Peyer's patch (tissue), 4 donors: Measurements from ENCODE around the gene C6orf132. TPM values are rescaled to one million over a fixed set of nuclear protein-coding genes. Genes with fewer than 3 reads are reported as not detected.

Source experiments
- DNase-seq, 3 donors: peaks; one replicate each; pipeline ENCODE4 v3.0.0-alpha.2; 2017 to 2019
- H3K27ac ChIP-seq, 4 donors: fragments of 200-600 bp; sonication (generic); one replicate each; pipeline ENCODE4 v1.5.1; 2016 to 2019
- H3K27me3 ChIP-seq, 2 donors: fragments of 200-600 bp; sonication (generic); one replicate each; pipeline ENCODE4 v1.5.1; 2019
- H3K36me3 ChIP-seq, 3 donors: fragments of 200-600 bp; sonication (generic); one replicate each; pipeline ENCODE4 v1.5.1; 2016 to 2019
- H3K4me1 ChIP-seq, 4 donors: fragments of 200-600 bp; sonication (generic); one replicate each; pipeline ENCODE4 v1.5.1; 2016 to 2019
- H3K4me3 ChIP-seq, 4 donors: fragments of 200-600 bp; sonication (generic); 1 replicate in 3 of 4; 2 replicates in 1 of 4; pipeline ENCODE4 v1.5.1; 2016 to 2019; ENCODE audit warnings: mild to moderate bottlenecking in 1 of 4
- H3K9me3 ChIP-seq, 4 donors: fragments of 200-600 bp; sonication (generic); one replicate each; pipeline ENCODE4 v1.5.1; 2016 to 2019; ENCODE audit warnings: mild to moderate bottlenecking in 1 of 4
- CTCF ChIP-seq, 6 experiments: fragments of 450-650 bp in 4 of 6; fragments of 200-600 bp in 2 of 6; sonication (generic) in 1 of 6; IDR thresholded peaks; one replicate each; pipeline ENCODE4 v1.5.1; 2017 to 2019; ENCODE audit warnings: antibody characterized with exemption in 6 of 6, mild to moderate bottlenecking in 3 of 6, moderate library complexity in 1 of 6
- POLR2A ChIP-seq, 2 donors: fragments of 450-650 bp; IDR thresholded peaks; one replicate each; pipeline ENCODE4 v1.5.1; 2017; ENCODE audit warnings: antibody characterized with exemption in 2 of 2, mild to moderate bottlenecking in 2 of 2, moderate library complexity in 2 of 2
- total RNA-seq, 4 donors: library from RNA; depleted of rRNA; stranded (reverse); fragments of >200 nt; gene quantifications; one replicate each; pipeline ENCODE4 v1.1.0, GENCODE V29; 2016

The C6orf132 gene
- total RNA-seq, 4 donors from 2014 or later: 47.9 to 106 (median 95.9) TPM

GRCh38 chr6:42123379-42124103, 18.9 kb downstream of the C6orf132 start:
- no peaks in the 10 kb centered on the region for H3K9me3 ChIP-seq
- H3K27ac ChIP-seq: peak overlapping the region in 3 of 4 donors; percentile 52 to 87 (median 77)
- peak in 1 of 3 donors; percentile 50 for DNase-seq
- TF ChIP-seq CTCF (IDR thresholded peaks at IDR 0.05) (no peak), POLR2A (IDR thresholded peaks at IDR 0.05) (no peak)
- H3K36me3 ChIP-seq: peaks cover 0 to 17% (median 0%) of the 10 kb centered on the region in 3 donors
- H3K4me3 ChIP-seq: no peak overlapping the region
- peaks cover 0 to 25% (median 0%) of the 10 kb centered on the region in 4 donors for H3K4me1 ChIP-seq
- H3K27me3 ChIP-seq: no peaks in the 10 kb centered on the region

- H3K9me3 ChIP-seq: no peaks in the 10 kb centered on the region
- H3K4me1 ChIP-seq: peaks cover 0 to 38% (median 2%) of the 10 kb centered on the region in 4 donors
- no peak overlapping the region for H3K4me3 ChIP-seq
- peak in 2 of 3 donors; percentile 51 to 57 for DNase-seq
- peaks cover 0 to 8% (median 0%) of the 10 kb centered on the region in 3 donors for H3K36me3 ChIP-seq
- H3K27me3 ChIP-seq: no peaks in the 10 kb centered on the region
- H3K27ac ChIP-seq: peak overlapping the region in 3 of 4 donors; percentile 77 to 87 (median 77)
- TF ChIP-seq CTCF (IDR thresholded peaks at IDR 0.05) (no peak), POLR2A (IDR thresholded peaks at IDR 0.05) (no peak)
These were observed 21.2 kb downstream of the C6orf132 start for GRCh38 chr6:42120895-42121865.

- H3K27me3 ChIP-seq: no peaks in the 10 kb centered on the region
- H3K4me3 ChIP-seq: no peak overlapping the region
- no peaks in the 10 kb centered on the region for H3K36me3 ChIP-seq
- DNase-seq: peak in 2 of 3 donors; percentile 91 to 94
- H3K27ac ChIP-seq: peak overlapping the region in 3 of 4 donors; percentile 77 to 97 (median 85)
- TF ChIP-seq CTCF (IDR thresholded peaks at IDR 0.05): peak in 1 of 6 experiments; percentile 13
- peak; percentile 24 to 59 for TF ChIP-seq POLR2A (IDR thresholded peaks at IDR 0.05)
- H3K9me3 ChIP-seq: no peaks in the 10 kb centered on the region
- H3K4me1 ChIP-seq: peaks cover 0 to 40% (median 4%) of the 10 kb centered on the region in 4 donors
These were observed 24.0 kb downstream of the C6orf132 start for GRCh38 chr6:42118162-42119001.

GRCh38 chr6:42117843-42118161, 24.6 kb downstream of the C6orf132 start:
- no peak for TF ChIP-seq CTCF (IDR thresholded peaks at IDR 0.05)
- no peak for TF ChIP-seq POLR2A (IDR thresholded peaks at IDR 0.05)
- H3K9me3 ChIP-seq: no peaks in the 10 kb centered on the region
- no peak for DNase-seq
- H3K36me3 ChIP-seq: no peaks in the 10 kb centered on the region
- H3K4me1 ChIP-seq: peaks cover 0 to 44% (median 4%) of the 10 kb centered on the region in 4 donors
- H3K27me3 ChIP-seq: no peaks in the 10 kb centered on the region
- peak overlapping the region in 3 of 4 donors; percentile 77 to 97 (median 85) for H3K27ac ChIP-seq
- no peak overlapping the region for H3K4me3 ChIP-seq
